GM21529 (cell line): ENCODE results near the gene NUCB1.
"Not testable (repeated sequence)": the region's sequence is repeated elsewhere in the genome, so short reads cannot be mapped to it uniquely, and the experiment has no call there.

Source experiments
- ATAC-seq: cut with Tn5 transposase; IDR thresholded peaks from one replicate; pipeline ENCODE4 v1.9.1; 2021; ENCODE audit not compliant: unreplicated experiment

The NUCB1 gene

DNA sequence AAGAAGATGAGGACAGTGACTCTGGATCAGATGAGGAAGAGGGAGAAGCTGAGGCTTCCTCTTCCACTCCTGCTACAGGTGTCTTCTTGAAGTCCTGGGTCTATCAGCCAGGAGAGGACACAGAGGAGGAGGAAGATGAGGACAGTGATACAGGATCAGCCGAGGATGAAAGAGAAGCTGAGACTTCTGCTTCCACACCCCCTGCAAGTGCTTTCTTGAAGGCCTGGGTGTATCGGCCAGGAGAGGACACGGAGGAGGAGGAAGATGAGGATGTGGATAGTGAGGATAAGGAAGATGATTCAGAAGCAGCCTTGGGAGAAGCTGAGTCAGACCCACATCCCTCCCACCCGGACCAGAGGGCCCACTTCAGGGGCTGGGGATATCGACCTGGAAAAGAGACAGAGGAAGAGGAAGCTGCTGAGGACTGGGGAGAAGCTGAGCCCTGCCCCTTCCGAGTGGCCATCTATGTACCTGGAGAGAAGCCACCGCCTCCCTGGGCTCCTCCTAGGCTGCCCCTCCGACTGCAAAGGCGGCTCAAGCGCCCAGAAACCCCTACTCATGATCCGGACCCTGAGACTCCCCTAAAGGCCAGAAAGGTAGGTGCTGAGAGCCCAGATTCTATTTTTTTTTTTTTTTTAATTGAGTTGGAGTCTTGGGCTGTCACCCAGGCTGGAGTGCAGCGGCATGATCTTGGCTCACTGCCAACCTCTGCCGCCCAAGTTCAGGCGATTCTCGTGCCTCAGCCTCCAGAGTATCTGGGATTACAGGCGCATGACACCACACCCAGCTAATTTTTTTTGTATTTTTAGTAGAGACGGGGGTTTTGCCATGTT lies 25.6 kb upstream of the NUCB1 start:
- ATAC-seq, result no peak

DNA sequence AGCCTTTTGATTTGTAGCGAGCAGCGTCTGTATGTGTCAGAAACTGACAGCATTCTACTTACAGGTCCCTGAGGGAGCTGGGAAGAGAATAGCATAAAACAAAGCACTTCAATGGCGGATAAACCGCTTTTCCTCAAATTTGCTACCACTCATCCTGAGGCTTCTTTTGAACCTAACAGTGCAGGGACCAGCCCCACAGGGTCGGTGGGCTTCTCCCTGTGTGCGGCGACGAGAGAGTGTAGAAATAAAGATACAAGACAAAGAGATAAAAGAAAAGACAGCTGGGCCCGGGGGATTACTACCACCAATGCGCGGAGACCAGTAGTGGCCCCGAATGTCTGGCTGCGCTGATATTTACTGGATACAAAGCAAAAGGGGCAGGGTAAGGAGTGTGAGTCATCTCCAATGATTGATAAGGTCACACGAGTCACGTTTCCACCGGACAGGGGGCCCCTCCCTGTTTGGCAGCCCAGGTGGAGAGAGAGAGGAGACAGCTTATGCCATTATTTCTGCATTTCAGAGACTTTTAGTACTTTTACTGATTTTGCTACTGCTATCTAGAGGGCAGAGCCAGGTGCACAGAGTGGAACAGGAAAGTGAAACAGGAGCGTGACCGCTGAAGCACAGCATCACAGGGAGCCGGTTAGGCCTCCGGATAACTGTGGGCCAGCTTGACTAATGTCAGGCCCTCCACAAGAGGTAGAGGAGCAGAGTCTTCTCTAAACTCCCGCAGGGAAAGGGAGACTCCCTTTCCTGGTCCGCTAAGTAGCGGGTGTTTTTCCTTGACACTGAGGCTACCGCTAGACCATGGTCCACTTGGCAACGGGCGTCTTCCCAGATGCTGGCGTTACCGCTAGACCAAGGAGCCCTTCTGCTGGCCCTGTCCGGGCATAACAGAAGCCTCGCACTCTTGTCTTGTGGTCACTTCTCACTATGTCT lies 23.8 kb upstream of the NUCB1 start:
- ATAC-seq, result not testable (repeated sequence)

DNA sequence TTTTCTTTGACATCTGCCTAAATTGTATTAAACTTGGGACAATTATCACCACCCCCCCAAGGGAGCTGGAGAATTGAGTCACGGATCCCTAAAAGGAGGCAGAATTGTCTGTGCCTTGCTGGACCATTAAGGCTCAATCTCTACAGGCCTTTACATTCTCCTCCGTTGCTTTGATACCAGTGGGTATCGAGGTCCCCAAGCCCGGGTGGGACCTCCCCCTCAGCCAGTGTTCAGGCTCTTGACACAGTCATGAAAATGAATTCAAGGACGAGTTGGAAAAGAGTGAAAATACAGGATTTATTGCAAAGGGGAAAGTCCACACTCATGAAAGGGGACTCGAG lies 22.3 kb upstream of the NUCB1 start:
- ATAC-seq, result no peak

DNA sequence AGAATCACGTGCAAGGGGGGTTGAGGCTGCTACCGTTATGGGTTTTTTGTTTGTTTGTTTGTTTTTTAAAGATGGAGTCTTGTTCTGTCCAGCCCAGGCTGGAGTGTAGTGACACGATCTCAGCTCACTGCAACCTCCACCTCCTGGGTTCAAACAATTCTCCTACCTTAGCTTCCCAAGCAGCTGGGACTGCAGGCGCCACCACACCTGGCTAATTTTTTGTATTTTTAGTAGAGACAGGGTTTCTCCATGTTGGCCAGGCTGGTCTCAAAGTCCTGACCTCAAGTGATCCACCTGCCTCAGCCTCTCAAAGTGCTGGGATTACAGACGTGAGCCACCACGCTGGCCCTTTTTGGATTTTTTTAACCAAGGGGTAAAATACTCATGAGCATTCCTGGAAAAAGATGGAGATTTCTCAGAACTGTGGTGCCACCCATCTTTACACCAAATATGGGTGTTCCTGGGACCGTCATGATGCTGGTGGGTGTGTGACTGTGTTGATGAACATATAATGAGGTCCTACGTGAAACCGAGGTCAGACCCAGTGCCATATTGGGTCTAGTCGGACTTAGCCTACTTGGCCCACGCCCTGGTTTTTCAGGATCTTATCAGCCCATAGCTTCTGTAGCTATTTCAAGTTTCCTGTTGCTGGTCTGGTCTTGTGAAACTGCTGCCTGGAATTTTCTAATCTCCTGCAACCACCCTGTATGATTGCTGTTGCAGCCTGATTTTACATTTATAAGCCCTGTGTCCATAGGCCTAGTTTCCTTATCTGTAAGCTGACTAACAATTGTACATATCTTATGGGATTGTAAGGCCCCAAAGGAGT lies 21.7 kb upstream of the NUCB1 start:
- ATAC-seq, result no peak

DNA sequence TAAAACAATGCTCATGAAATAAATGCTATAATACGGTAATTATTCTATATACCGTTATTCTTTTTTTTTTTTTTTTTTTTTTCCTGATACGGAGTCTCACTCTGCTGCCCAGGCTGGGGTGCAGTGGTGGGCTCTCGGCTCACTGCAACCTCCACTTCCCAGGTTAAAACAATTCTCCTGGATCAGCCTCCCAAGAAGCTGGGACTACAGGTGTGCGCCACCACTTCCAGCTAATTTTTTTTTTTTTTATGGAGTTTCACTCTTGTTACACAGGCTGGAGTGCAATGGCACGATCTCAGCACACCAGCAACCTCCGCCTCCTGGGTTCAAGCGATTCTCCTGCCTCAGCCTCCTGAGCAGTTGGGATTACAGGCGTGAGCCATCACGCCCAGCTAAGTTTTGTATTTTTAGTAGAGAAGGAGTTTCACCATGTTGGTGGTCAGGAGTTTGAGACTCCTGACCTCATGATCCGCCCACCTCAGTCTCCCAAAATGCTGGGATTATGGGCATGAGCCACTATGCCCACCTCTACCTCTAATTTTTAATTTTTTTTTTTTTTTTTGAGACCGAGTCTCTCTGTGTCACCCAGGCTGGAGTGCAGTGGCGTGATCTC lies 21.0 kb upstream of the NUCB1 start:
- no peak for ATAC-seq

DNA sequence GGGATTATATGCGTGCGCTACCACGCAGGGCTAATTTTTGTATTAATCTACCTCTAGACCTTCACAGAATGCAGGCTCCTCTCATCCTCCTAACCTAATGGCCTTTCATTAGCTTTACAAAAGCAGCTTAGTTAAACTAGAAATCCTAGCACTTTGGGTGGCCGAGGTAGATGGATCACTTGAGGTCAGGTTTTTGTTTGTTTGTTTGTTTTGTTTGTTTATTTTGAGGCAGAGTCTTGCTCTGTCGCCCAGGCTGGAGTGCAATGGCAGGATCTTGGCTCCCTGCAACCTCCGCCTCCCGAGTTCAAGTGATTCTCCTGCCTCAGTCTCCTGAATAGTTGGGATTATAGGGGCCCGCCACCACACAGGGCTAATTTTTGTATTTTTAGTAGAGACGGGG lies 20.4 kb upstream of the NUCB1 start:
- not testable (repeated sequence) for ATAC-seq

DNA sequence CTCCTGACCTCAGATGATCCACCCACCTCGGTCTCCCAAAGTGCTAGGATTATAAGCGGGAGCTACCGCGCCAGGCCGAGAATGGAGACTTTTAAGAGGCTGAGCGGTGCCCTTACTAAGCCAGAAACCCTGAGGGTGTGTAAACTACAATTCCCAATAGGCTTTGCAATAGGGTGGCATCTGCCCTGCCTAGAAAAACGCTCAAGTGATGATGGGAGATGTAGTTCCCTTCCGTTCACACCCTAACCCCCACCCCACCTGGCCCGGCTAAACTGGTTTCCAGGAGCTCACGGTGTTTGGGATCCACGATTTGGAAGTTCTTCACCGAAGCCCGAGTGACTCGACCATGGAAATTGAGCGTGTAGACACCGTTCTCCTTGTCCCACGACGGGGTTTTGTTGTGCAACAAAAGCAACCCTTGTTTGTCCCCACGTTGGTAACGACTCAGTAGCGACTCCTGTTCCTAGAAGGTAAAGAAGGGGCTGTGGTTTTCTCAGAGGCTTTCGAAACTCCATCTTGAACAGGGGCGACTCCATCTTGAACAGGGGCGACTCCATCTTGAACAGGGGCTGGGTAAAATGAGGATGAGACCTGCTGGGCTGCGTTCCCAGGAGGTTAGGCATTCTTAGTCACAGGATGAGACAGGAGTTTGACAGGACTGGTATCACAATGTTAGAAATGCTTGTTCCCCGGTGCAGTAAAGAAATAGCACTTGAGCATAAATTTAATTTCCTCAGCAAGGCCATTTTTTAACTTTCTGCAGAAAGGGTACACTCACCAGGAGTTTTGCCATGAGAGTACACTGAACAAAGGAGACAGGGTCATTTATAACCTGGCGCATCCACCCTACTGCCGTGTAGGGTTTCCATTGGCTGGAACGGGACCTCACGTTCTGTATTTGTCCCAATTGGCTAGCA lies 18.1 kb upstream of the NUCB1 start:
- ATAC-seq, result no peak

DNA sequence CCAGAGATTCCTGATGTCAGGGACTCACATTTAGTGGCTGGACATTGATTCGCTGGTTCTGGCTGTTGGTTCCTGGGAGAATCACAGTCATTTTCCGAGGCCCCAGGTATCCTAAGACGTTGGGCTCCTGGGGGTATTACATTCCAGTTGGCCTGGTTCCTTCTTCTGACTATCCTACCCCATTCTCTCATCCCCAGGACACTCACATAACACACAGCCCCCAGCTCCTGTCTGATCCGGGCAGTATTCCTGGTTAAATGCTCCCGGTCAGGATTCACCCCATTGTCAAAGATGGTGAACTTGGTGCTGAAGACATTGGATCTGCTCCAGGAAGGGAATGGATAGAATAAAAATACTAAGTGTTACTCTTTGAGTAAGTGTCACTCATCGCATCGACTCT lies 16.4 kb upstream of the NUCB1 start:
- ATAC-seq, result no peak

DNA sequence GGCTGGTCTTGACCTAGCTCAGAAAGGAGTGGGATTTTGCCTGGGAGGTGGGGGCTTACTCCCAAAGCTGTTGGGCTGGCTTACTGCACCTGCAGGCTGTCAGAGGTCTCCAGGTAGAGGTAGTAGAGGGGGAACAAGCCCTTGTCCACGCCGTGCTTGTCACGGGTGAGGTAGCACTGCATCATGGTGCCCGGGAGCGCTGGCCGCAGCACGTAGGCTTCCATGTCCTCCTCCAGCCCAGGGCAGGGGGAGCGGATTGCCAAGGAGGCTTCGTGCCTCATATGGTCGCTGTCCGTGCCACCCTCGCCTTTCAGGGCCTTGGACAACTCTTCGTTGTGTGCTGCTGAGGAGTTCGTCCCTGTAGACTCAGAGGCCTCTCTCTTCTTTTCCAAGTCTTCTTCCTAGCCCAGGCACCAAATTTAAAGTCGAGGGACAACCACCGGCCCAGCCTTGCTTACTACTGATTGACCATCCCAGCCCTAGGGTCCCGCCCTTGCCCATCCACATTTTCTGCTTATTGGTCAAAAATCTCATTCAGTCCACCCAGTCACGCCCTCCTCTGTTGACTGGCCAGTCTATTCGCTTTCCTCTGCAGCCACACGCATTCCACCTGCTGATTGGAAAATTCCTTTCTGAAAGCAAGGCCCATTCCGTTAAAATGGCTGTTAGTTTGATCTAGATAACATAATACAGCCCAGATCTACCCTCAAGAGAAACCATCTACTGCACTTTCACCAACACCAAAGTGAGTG lies 12.1 kb upstream of the NUCB1 start:
- no peak for ATAC-seq

DNA sequence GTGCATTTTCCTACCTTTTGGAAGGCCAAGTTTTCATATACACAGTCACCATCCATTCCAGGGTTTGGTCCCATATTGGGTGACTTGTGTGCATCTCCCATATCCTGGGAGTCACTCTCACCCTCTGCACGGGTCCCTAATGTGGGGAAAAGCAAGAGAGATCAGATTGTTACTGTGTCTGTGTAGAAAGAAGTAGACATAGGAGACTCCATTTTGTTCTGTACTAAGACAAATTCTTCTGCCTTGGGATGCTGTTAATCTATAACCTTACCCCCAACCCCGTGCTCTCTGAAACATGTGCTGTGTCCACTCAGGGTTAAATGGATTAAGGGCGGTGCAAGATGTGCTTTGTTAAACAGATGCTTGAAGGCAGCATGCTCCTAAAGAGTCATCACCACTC lies 10.6 kb upstream of the NUCB1 start:
- not testable (repeated sequence) for ATAC-seq

DNA sequence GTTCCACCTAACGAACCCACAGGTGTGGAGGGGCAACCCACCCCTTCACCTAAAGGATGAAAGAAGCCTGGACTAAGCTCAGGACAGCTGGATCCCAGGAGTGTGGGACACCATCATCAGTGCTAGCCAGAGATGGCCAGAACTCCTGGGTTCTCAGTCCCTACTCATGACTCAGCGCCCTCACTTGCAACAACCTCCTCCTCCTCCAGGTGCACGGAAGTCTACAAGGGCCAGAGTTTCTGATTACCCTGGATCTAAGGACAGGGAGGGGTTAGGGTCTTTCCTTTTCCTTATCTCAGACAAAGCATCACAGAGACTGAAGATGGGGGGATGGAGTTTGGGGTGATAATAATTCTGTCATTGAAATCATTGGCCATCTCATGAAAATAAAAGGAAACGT lies 9.6 kb upstream of the NUCB1 start:
- no peak for ATAC-seq

DNA sequence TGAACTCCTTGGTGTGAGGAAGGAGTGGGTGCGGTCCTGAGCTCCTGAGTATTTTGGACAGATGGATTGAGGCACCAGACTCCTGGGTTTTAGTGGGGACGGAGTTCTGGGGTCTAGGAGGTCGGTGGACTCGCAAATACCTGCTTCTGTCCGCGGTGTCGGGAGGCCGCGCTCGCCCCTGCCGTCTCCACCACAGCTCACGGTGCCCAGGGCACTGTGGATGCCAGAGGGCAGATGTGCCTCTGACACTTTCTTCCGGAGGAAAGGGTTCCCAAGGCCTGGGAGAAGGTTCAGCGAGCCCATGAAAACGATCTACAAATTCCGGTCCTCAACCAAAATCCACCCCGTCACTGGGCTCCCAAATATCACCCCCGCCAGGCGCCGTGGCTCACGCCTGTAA lies 4.9 kb upstream of the NUCB1 start:
- ATAC-seq, result no peak

DNA sequence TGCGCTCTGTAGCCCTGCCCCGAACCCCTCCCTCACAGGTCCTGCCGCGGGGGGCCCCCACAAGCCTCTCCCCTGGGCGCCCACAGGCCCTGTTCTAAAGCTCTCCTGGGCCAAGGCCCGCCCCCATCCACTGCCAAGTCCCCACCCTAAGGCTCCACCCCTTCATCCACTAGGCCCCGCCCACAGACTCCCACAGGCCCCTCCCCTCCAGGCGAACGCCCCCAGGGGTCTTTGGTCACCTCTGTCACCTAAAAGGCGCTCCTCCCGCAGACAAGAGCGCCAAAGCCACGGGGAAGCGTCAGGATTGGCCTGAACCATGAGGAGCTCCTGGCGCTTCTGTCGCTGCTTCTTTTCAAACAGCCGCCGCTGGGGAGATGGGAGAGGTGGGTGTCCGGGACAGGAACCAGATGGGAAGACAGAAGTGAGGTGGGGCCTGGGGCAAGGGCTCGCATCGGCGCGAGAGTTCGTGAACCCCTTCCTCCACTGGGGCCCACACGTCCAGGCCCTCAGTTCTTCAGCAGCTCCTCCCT lies 3.9 kb upstream of the NUCB1 start:
- no peak for ATAC-seq

DNA sequence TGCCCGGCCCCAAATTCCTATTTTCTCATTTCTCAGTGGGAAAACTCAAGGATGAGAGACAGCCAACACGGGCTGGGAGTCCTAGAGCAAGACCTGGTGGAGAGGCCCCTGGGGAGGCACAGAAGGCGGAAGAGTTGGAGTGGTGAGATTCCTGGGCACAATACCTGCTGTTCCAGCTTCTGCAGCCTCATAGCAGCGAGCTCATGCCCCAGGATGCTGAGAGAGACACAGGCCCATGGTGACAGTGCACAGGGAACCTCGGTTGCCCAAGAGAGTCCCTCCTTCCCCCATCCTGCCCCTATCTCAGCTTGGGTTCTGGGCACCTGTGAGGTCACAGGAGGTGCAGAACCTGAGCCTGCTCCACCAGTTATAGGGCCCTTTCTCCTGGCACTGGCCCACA lies 2.9 kb upstream of the NUCB1 start:
- ATAC-seq, result no peak

DNA sequence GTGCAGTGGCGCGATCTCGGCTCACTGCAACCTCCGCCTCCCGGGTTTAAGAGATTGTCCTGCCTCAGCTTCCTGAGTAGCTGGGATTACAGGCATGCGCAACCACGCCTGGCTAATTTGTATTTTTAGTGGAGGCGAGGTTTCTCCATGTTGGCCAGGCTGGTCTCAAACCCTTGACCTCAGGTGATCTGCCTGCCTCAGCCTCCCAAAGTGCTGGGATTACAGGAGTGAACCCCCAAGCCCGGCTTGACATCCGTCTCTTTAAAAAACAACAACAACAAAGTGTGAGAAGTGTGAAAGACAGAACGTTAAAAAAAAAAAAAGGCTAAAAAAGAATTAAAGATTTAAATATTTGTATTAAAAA lies 744 bp upstream of the NUCB1 start:
- ATAC-seq, result not testable (repeated sequence)

DNA sequence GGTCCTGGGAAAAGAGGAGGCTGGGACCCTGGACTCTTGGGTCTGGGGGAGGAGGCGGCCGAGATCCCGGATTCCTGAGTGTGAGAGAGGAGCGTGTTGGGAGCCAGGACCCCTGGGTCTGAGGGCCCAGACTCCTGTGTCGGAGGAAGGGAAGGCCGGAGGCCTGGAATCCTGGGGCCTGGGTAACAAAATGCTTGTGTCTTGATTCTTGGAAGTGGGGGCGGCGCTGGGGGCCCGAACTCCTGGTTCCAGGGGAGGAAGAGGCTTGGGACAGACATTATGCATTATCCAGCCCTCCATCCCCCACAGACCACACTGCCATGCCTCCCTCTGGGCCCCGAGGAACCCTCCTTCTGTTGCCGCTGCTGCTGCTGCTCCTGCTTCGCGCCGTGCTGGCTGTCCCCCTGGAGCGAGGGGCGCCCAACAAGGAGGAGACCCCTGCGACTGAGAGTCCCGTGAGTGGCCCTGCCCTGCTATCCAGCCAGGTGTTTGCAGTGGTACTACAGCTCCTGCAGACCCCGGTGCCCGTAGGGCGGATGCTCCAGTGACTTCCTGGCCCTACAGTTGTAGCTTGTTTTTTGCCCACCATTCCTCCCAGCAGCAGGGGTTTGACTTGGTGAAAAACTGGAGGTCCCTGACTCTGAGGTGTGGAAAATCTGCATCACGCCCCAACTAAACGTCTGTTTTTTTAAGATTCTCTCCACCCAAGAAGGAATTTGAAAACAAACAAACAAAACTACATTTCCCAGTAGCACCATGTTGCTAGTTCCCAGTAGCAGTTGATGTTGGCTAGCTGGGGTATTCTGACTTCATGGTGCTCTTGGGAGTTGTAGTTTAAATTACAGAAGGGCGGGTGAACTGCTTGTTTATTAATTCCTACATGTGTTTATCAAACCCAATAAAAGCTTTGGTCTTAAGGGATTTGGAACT lies 630 bp downstream of the NUCB1 start:
- ATAC-seq, result no peak

DNA sequence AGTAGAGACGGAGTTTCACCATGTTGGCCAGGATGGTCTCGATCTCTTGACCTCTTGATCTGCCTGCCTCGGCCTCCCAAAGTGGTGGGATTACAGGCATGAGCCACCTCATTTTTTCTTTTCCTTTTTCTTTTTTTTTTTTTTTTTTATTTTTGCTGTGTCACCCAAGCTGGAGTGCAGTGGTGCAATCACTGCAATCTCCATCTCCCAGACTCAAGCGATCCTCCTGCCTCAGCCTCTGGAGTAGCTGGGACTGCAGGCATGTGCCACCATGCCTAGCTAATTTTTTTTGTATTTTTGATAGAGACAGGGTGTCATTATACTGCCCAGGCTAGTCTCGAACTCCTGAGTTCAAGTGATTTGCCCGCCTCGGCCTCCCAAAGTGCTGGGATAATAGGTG lies 2.2 kb downstream of the NUCB1 start:
- ATAC-seq, result not testable (repeated sequence)

DNA sequence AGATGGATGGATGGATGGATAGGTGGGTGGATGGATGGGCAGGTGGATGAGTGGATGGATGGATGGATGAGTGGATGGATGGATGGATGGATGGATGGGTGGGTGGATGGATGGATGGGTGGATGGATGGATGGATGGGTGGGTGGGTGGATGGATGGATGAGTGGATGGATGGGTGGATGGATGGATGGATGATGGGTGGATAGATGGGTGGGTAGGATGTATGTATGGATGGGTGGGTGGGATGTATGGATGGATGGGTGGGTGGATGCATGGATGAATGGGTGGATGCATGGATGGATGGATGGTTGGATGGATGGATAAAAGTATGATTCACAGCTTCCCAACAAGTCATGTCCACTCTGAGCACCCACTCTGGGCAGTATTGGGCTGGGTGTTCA lies 3.7 kb downstream of the NUCB1 start:
- ATAC-seq, result not testable (repeated sequence)
